HG02981 (cell line): ENCODE data around the gene ACSL6.

Experiments
- ATAC-seq: cut with Tn5 transposase; IDR thresholded peaks from one replicate; pipeline ENCODE4 v1.9.1; 2021; ENCODE audit warnings: mild to moderate bottlenecking, moderate library complexity; ENCODE audit not compliant: unreplicated experiment

ACSL6 gene

DNA sequence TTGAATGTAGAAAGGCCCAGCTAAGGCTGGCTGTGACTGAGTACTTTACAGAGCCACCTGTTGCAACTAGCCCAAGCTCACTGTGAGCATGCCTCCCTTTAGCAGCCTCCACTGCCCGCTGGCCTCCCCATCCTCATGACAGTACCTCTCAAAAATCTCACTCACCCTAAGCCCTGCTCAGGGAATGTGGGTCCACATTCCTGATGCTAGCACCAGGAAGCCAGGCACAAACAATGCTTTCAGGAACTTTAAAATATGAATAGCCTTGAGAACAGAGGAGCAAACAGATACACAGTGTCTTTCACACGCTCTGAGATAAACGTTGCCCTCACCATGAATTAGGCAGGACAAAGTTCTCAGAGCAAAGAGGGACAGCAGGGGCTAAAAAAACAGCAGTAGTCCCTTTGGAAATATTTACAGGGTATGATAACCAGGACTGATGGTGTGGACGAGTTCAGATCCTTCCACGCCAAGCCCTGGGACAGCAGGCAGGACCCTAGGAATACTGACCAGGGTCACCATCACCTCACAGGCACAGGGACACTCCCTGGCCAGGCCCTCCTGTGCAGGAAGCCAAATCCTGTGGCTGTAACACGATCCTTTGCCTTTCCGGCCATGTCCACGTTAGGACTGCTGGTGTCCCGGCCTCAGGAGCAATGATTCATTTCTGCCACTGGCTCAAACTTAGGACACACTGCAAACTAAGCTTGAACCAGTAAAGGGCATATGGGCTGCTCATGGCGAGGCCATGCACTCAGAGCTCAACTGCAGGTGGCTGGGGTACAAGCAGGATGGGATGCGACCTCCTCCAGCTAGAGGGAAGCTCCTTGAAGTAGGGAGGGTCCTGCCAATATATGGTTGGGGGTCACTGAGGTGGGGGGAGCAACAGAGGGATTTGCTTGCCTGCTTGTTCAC lies 9.6 kb downstream of the ACSL6 start:
- ATAC-seq = no peak

DNA sequence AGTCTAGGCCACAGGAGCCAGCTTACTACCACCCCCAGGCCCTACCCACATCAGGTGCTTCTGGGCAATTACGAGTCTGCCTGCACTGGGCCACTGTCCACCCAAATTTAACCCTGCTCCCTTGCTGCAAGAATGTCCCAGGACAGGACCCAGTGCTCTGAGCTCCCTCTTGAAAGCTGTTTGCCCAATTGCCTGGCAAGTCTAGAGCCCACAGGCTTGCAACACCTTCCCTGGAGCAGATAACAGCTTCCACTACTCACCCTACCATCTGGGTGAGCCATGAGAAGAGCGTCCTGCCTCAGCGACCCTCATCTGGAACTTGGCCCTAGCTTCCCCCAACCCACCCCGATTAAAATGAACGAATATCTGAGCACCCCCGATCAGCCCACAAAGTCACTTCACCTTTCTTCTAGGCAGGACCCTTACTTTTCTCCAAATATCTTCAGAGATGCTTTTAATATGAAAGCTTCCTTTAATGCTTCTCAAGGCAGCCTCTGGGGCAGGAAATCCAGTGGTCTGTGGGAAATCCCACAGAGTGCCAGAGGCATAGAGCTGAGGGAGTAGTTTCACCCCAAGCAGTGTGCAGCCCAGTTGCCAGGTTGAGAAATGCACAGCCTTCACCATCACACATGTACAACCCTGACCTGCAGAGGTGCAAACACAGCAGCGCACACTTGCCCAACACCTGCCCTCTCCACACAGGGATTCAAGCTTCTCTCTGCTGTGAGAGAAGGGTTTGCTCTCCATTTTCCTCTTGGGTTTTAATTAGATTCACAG lies 10.6 kb downstream of the ACSL6 start:
- ATAC-seq = no peak

DNA sequence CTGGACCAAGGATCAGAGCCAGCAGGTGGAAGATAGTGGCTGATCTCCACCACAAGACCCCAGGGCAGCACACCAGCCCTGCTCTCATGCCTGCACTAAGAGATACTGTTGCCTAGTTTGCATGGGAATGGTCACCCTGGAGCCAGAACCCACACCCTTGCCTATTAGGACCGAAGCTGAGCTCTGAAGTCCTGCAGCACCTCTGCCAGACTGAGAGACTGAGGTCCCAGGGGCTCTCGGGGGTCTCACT lies 11.3 kb downstream of the ACSL6 start:
- ATAC-seq = no peak

DNA sequence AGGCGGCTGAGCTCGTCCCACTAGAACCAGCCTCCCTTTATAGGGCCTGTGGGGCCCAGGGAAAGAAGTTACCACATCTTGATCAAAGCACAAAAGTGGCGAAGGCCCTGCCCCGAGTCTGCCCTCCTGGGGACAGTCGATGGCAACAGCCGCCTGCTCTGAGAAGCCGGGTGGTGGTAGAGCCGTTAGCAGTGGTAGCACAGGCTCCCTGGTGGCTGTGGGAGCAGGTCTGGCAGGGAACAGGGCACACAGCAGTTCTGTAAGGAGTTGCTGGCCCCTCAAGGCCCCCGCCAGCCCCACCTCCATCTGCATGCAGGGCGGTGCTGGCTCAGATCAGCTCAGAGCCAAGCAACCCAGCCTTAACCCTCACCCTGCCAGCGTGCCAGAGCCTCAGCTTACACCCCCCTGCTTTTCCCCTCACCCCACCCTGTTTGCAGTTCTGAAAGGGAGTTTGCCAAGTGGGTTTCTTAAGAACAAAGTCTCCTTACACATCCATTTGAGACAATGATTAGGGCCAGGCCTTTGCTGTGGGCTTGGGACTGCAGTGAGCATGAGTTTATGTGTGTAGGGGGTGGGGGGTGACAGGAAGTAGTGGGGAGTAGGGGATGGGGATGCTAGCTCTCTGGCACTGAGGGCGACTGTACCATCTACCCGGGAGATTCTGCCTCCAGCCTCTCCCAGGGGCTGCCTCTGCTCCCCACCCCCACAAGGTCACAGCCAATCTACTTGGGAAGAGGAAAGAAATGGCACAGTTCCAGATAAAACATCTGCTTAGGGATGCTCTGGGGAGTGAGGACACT lies 11.8 kb downstream of the ACSL6 start:
- no peak for ATAC-seq

DNA sequence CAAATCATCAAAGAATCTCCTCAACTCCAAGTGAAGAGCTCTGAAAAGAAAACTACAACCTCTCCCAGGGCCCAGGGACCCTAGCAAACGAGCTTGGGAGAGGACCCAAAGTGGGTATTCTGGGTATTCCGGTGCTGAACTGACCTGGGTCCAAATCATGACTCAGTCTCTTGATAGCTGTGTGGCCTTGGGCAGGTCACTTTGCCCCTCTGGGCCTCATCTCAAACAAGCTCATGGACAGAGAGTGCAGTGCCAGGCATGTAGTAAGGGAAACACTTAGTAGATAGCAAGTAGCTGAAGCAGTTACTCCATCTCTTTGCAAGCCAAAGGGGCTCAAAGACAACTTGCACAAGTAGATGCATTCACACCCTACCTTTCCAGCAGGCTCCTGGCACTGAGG lies 12.4 kb downstream of the ACSL6 start:
- no peak for ATAC-seq

DNA sequence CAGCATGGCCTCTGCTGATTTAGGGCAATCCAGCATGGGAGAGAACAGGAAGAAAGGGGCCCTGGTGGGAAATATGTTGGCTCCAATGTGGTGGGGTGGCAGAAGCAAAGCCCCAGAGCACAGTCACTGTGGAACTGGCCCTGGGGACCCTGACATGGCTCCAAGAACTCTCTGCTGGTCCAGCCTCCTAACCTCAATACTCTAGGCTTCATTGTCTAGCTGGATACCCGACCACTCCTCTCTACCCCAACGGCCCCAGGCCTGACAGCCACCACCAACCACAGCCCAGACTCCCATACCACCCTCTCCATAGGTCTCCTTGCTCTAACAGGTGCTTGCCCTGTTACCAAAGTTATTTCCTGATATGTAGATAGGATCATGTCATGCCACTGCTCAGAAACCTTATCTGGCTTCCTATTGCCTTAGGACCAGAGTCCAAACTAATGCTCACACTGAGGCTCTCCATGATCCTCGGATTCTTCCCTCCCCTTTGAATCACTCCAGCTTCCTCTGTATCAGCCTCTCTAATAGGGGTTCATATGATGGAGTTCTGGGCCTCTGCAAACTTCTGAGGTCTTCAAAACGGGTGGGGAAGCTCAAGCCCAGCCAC lies 12.9 kb downstream of the ACSL6 start:
- no peak for ATAC-seq

DNA sequence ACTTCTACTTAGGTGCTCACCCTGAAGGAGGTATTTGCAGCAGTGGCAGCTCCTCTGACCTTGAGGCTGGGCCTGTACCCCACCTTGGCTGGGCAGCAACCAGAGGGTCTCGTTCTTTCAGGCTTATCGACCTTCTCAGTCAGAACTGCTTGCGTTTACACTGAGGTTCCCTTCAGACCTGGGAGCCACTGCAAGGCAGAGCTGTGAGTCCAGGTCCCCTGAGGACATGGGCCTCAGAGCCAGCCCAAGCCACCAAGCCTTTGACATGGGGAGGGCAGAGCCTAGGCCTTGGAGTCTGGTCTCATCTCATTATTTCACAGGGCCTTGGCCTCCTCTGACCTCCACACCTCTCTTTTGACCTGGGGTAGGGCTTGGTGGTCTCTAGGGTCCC lies 13.7 kb downstream of the ACSL6 start:
- ATAC-seq = no peak

DNA sequence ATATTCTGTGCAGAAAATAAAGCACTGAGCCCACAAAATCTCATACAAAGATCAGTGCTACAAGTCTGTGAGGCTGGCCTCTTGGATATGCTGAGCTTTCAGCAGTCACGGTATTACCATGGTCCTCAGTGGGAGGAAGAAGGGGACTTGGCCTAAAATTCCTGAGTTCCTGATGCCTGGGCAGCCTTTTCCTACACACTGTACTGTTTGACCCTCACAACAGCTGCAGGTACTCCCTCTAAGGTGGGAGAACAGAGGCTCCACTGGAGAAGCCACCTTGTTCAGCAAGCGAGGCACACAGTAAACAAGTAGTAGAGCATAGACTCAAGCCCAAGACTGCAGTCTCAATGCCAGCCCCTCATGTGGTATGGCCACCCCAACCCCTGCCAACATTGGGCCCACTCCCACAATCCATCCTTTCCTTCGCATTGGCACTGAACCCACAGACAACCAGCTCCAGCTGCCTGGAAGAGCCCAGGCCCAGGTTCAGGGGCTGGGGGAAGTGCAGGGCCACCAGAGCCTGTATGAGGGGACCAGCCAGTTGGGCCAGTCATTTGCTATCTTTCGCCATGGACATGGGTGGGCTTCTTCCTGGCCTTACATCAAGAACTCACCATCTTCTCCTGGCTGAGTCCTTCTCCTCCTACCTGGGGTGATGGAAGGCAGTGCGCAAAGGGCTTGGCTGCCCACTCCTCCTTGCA lies 14.3 kb downstream of the ACSL6 start:
- ATAC-seq = no peak

DNA sequence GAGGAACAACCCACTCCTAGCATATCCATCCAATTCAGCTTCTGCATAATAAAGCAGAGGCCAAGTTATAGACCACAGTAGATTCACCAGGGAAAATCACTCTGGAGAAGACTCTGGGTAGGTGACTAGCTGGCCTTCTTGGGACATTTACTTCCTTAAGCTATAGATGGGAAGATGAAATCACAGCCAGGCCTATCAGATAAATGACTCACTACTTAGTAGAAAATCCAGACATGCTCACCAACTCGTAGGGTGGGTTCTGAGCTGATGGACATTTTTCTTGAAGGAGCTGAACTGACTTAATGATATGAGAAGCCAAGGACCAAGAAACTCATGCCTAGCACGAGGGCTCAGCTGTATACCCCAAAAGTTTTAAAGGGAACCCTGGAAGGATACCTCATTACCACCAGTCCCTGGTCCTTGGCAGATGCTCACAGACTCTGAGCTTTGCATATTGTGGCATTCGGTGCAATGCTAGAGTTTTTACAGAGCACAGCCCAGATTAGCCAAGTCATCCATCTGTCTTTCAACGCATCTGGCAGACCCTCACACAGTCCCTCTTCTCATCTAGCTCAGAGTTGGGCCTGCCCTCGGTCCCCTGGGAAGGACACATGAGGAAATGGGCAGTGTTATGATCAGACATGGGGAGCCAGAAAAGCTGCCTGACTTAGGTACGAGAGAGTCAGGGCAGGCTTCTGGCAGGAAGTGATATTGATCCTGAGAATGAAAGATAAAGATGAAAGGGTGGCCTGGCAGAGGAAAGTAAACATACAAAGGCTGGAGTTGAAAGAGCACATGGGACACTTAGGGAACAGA lies 15.0 kb downstream of the ACSL6 start:
- no peak for ATAC-seq

DNA sequence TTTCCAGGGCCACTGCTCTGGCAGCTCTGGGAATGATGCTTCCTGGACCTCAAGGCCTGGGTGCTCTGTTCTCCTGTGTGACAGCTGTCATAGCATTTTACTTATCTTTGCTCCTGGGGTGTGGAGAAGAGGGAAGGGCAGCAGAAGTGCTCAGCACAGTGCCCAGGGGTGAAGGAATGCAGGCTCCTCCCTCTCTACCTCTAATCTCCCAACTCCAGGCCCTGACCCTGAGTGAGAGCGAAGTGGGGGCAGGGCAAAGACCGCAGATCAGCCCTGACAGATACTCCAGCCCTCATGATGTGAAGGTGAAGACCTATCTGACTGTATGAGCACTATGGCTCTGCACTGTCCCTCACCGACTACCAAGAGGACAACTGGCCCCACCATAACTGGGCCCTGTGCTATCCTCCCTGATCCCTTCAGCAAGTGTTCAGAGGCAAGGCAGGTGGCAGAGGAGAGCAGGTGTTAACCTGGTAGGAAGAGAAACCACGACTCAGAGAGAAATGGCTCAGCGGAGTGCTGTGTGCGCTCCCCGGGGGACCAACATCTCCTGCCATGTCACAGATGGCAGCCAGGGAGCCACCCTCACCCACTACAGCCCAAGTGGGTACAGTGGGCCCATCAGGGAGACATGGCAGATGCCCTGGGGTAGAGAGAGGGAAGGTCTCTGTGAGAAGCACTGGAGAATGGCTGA lies 16.8 kb downstream of the ACSL6 start:
- ATAC-seq = no peak

DNA sequence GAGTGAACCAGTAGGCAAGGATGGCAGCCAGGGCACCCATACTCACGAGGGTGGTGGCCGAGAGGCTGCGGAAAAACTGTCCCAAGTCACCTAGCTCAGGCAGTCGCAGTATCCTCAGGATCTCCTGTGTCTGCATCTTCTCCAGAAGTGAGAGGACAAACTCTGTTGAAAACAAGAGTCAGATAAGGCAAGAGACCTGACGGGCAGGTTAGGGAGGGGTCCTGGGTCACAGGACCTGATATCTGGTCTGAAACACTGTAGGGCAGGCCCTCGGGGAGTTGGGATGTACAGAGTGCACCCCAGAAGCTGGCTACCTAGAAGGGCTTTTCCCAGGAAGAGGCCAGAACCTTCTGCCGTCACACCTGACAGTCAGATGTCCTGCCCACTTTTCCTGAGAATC lies 17.4 kb downstream of the ACSL6 start:
- ATAC-seq = no peak

DNA sequence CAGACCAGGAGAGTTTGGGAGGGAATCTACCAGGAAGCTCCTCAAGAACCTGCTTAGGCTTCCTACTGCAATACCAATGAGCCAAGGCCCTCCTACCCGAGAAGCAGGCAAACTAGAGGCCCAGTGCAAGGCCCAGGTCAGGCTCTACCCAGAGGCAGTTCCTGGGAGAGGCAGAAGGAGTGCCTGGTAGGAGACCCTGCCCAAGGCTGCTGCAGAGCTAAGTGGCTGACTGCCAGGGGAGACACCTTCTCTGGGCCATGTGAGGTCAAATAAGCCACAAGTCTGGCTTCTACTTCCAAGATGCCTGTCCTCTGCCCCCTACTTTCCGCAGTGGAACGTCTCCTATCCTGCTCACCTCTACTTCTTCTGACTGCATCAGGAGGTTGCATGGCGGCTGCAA lies 17.8 kb downstream of the ACSL6 start:
- ATAC-seq = no peak

DNA sequence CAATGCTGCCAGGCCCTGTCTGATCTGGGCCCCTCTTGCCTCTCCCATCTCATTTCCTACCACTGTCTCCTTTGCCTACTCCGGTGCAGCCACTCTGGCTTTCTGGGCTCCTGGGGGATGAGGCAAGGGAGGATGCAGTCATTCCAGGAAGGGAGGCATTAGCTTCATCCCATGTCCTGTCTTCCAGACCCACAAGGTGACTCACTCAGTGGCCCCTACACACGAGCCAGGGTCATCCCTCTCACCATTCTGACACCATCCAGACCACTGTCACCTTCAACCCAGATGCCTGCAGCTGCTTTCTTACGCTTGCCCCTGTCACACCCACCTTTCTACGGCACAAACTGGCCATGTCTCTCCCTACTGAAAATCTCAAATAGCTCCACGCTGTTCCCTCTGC lies 19.1 kb downstream of the ACSL6 start:
- ATAC-seq = no peak

DNA sequence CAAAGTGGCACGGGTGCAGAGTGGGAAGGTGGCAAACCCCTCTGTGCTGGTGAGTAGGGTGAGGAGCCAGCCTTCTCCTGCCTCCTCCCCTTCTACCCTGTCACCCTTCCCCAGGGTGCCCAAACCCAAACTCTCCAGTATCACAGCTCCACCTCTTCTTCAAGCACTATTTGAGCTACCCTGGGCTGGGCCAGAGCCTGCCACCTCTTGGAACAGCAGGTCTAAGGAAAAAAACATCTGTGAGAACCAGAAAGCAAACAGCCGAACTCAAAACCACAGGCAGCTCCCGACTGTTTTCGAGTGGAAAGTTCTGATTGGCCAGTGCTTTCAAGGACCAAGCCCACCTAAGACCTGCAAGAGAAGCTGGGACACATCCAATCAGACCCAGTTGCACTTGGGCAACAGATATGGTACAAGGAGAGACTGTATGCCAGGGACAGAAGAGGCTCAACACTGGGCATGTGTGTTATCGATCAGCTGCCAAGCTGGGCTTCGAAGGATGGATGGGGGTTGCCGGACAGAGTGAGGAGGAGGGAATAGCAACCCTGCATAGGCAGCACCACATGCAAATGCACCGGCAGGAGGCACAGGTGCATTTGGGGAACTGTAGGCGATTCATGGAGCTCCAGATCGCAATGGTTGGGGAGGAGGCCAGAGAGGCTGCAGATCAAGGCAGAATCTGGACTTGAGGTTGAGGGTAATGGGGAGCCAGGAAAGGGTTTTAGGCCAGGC lies 19.7 kb downstream of the ACSL6 start:
- no peak for ATAC-seq

DNA sequence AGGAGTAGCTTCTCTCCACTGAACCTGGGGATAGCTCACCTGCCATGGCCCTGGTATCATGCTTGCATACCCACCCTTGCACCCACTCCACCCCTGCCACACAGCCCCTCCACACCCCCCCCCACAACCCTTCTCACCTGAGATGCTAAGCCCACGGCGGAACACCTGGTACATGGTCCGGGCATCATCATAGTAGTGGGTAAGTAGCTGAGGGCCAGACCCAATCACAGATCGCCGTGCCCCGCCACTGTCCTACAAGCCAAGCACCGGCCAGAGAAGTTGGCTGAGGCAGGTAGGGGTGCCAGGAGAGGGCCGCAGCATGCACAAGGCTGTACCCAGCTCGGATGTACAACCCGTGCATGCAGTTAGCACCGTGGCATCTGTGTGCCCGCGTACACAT lies 20.7 kb downstream of the ACSL6 start:
- ATAC-seq = no peak

DNA sequence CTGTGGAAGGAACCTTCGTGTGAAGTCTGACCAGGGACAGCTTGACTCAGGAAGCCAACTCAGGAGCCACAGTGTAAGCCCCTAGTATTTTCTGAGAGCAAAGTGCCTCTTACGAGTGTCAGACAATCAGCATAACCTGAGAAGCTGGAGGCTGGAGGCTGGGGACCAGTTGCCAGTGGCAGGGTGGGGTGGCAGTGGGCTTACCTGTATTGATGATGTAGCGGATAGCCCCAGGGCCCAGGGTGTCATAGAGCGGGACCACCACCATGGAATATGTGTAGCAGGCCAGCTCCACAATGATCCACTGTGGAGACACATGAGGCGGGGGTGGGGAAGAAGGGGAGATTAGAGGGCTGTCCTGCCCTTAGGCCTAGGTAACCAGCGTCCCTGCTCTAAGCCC lies 22.9 kb downstream of the ACSL6 start:
- no peak for ATAC-seq

DNA sequence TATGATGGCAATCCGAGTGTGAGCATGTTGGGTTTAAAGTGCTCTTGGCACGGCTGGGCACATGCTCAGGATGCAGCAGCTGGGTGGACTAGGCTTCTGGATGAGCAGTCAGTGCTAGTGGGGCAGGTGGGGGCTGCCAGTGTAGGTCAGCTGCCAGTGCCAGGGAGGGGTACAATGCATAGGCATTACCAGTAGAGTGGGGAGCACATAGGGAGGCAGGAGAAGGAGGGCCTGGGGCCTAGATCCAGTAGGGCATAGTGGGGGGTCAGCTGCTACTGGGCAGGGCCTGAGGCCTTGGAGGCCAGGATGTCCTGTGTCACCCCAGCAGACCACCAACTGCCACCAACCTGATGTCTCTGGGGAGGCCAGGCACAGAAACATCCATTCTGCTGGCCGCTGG lies 24.2 kb downstream of the ACSL6 start:
- no peak for ATAC-seq

DNA sequence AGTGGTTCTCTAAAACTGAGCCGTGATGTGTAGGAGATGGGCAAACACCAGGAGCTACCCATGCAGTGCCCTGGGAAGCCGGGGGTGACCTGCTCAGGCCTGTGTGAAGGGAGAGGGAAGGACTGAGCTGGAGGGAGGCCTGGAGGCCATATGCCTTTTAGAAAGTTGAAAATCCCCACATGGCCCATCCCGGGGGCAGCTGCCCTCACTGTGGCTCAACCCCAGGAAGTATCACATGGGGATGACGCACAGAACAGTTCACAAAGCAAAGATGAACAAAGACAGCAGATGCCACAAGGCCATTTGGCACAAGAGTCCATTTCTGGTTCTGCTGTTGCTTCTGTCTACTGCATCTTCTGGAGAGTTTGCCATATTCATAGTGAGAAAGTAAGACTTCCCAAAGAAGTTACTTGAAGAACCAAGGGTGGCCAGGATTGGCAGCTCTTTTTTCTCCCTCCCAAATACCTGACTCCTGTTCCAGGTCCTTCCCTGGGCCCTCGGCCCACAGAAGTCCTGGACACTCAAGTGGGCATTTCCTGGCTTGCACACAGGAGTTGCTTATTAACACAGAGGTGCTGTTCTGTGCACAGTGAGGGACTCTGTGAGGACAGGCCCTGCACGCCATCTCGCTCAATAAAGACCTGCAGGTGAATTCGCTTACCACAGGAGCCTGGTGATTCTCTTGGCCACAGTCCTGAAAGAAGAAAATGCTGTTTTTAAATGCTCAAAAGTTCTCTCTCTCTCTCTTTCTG lies 25.1 kb downstream of the ACSL6 start:
- ATAC-seq = no peak
